IMR-90 (cell line): ENCODE data around the gene GAB1. TPM values are rescaled to one million over a fixed set of nuclear protein-coding genes. Genes with fewer than 3 reads are reported as not detected.
A peak's percentile ranks its signal among the peaks of the same experiment; 100 is the strongest.

Experiments
- ATAC-seq: fragments of 200-7000 bp; cut with Tn5 transposase; 2 replicates; pipeline ENCODE4 v1.9.1; 2020; ENCODE audit warnings: low read depth, mild to moderate bottlenecking, moderate library complexity
- BruUV-seq: library from RNA; stranded (reverse); fragments of 400-500 nt; replicated peaks from 2 replicates; lab custom pipeline; 2021; lab: Mats Ljungman, UMichigan
- CTCF ChIA-PET: fragments of 300-600 bp; formaldehyde crosslinking; extraction: SDS; loops from one replicate; lab custom pipeline; 2021; ENCODE audit warnings: antibody characterized with exemption; lab: Yijun Ruan, JAX
- POLR2A ChIA-PET: fragments of 300-600 bp; sonication (Branson Sonifier 250); formaldehyde crosslinking; loops from one replicate; lab custom pipeline; 2022; ENCODE audit warnings: antibody characterized with exemption; ENCODE audit not compliant: unreplicated experiment; lab: Charles Lee
- DNase-seq: peaks from one replicate; pipeline ENCODE4 v3.0.0; 2013
- H2AFZ ChIP-seq: replicated peaks from 2 replicates; pipeline ENCODE3; 2013; ENCODE audit warnings: low read length, mild to moderate bottlenecking; ENCODE audit not compliant: poor library complexity
- H2AK5ac ChIP-seq: 2 replicates; pipeline ENCODE4 v1.6.1; 2013; ENCODE audit warnings: low read depth, low read length, inconsistent platforms
- H2AK9ac ChIP-seq: replicated peaks from 2 replicates; pipeline ENCODE3; 2013; ENCODE audit warnings: mild to moderate bottlenecking, low read depth, low read length, moderate library complexity; ENCODE audit not compliant: poor library complexity
- H2BK120ac ChIP-seq: 2 replicates; pipeline ENCODE4 v1.6.1; 2013; ENCODE audit warnings: low read depth, low read length, inconsistent platforms
- H2BK15ac ChIP-seq: 3 replicates; pipeline ENCODE4 v1.6.1; 2013; ENCODE audit warnings: low read depth, low read length, inconsistent platforms
- H2BK20ac ChIP-seq: 2 replicates; pipeline ENCODE4 v1.6.1; 2013; ENCODE audit warnings: low read depth, mild to moderate bottlenecking, inconsistent platforms, low read length, moderate library complexity
- H2BK5ac ChIP-seq: 2 replicates; pipeline ENCODE4 v1.6.1; 2013; ENCODE audit warnings: mild to moderate bottlenecking, low read depth, low read length, inconsistent platforms; ENCODE audit not compliant: poor library complexity, severe bottlenecking
- H3K14ac ChIP-seq: replicated peaks from 2 replicates; pipeline ENCODE4 v1.6.1; 2013; ENCODE audit warnings: low read depth, low read length, inconsistent platforms
- H3K18ac ChIP-seq: 2 replicates; pipeline ENCODE4 v1.6.1; 2013; ENCODE audit warnings: low read depth, low read length, control low read depth
- H3K23ac ChIP-seq: 2 replicates; pipeline ENCODE4 v1.6.1; 2013; ENCODE audit warnings: low read depth, low read length, inconsistent platforms
- H3K27ac ChIP-seq: 2 replicates; pipeline ENCODE4 v1.5.1; 2013; ENCODE audit warnings: mild to moderate bottlenecking, control low read depth, low read length; ENCODE audit not compliant: insufficient read depth
- H3K27me3 ChIP-seq: 2 replicates; pipeline ENCODE4 v1.6.1; 2013; ENCODE audit warnings: low read length; ENCODE audit not compliant: control insufficient read depth, insufficient read depth
- H3K36me3 ChIP-seq: 2 replicates; pipeline ENCODE4 v1.6.1; 2013; ENCODE audit warnings: low read length, mixed read lengths; ENCODE audit not compliant: control insufficient read depth, insufficient read depth
- H3K4ac ChIP-seq: 2 replicates; pipeline ENCODE4 v1.6.1; 2013; ENCODE audit warnings: low read depth, low read length, inconsistent platforms
- H3K4me1 ChIP-seq: 2 replicates; pipeline ENCODE4 v1.6.1; 2013; ENCODE audit warnings: low read length, mixed read lengths; ENCODE audit not compliant: control insufficient read depth, insufficient read depth
- H3K4me2 ChIP-seq: 2 replicates; pipeline ENCODE4 v1.6.1; 2013; ENCODE audit warnings: low read depth, mild to moderate bottlenecking, control low read depth, low read length, moderate library complexity
- H3K4me3 ChIP-seq: 2 replicates; pipeline ENCODE4 v1.5.1; 2013; ENCODE audit warnings: low read depth, mild to moderate bottlenecking, control low read depth, low read length, moderate library complexity; ENCODE audit not compliant: insufficient read depth
- H3K56ac ChIP-seq: 2 replicates; pipeline ENCODE4 v1.6.1; 2013; ENCODE audit warnings: low read length, inconsistent platforms; ENCODE audit not compliant: insufficient read depth; ENCODE audit errors: extremely low read depth
- H3K79me1 ChIP-seq, 2 experiments: 2 replicates each; pipeline ENCODE4 v1.6.1; 2013; ENCODE audit warnings: low read length in 2 of 2, inconsistent platforms in 1 of 2, low read depth in 1 of 2
- H3K9ac ChIP-seq: 2 replicates; pipeline ENCODE4 v1.6.1; 2013; ENCODE audit warnings: low read depth, low read length, control low read depth
- H3K9me1 ChIP-seq: 2 replicates; pipeline ENCODE4 v1.6.1; 2013; ENCODE audit warnings: low read length, inconsistent platforms; ENCODE audit not compliant: insufficient read depth
- H3K9me3 ChIP-seq: 2 replicates; pipeline ENCODE4 v1.6.1; 2013; ENCODE audit warnings: low read length; ENCODE audit not compliant: control insufficient read depth, insufficient read depth
- H4K20me1 ChIP-seq: 2 replicates; pipeline ENCODE4 v1.6.1; 2013; ENCODE audit warnings: low read length, inconsistent platforms; ENCODE audit not compliant: insufficient read depth
- H4K5ac ChIP-seq: 2 replicates; pipeline ENCODE4 v1.6.1; 2013; ENCODE audit warnings: mild to moderate bottlenecking, low read depth, low read length, control low read depth
- H4K8ac ChIP-seq, 2 experiments: 2 replicates each; pipeline ENCODE4 v1.6.1; 2013; ENCODE audit warnings: low read depth in 2 of 2, low read length in 2 of 2, control low read depth in 1 of 2, inconsistent platforms in 1 of 2
- H4K91ac ChIP-seq: 2 replicates; pipeline ENCODE4 v1.6.1; 2013; ENCODE audit warnings: low read depth, low read length, inconsistent platforms; ENCODE audit not compliant: insufficient read depth
- CTCF ChIP-seq: conservative IDR thresholded peaks from 2 replicates; pipeline ENCODE4 v1.5.1; 2012; ENCODE audit warnings: mild to moderate bottlenecking, low read depth, low read length, improper control_type of control experiment
- MAZ ChIP-seq: IDR thresholded peaks from 2 replicates; pipeline ENCODE4 v1.6.1; 2012; ENCODE audit warnings: low read depth, mild to moderate bottlenecking, low read length, improper control_type of control experiment, moderate library complexity, borderline replicate concordance
- RFX5 ChIP-seq: IDR thresholded peaks from 2 replicates; pipeline ENCODE4 v1.8.0; 2012; ENCODE audit warnings: low read depth, mild to moderate bottlenecking, low read length, moderate library complexity
- WGBS, 2 experiments: methylation state at CpG; one replicate each; pipeline versions ENCODE4 v1.1.5 to v1.1.7; 2013; ENCODE audit warnings: missing lambda C conversion rate in 2 of 2; ENCODE audit not compliant: insufficient read length in 1 of 2; ENCODE audit errors: extremely low coverage in 2 of 2; 5-methylcytosine and 5-hydroxymethylcytosine counted together
- dilution Hi-C: fragments of 300-500 bp; cut with HindIII; formaldehyde crosslinking; loops from one replicate; pipeline ENCODE4 v1.14.3; 2018; ENCODE audit warnings: low sequenced_read_pairs; ENCODE audit not compliant: unreplicated experiment
- in situ Hi-C: fragments of 300-500 bp; cut with MboI; formaldehyde crosslinking; loops from 3 replicates; pipeline ENCODE4 v1.14.3; 2019; ENCODE audit warnings: low sequenced_read_pairs, inconsistent platforms, mixed read lengths
- intact Hi-C: fragments of 100-400 bp; cut with micrococcal nuclease; formaldehyde crosslinking; loops from 2 replicates; pipeline ENCODE4 v1.10.0; 2022
- polyA plus RNA-seq, 3 experiments: library from polyadenylated mRNA; depleted of rRNA; stranded (reverse); fragments of >200 nt; gene quantifications; 2 replicates each; pipeline ENCODE4 v1.2.3, GENCODE V29; 2012; ENCODE audit warnings: low replicate concordance in 1 of 3
- total RNA-seq: library from RNA; depleted of rRNA; stranded (reverse); fragments of >200 nt; gene quantifications from 2 replicates; pipeline ENCODE4 v1.2.3, GENCODE V29; 2012

The GAB1 gene
- total and polyA plus RNA-seq, 2 of the 4 experiments (the other 2 are of a cell fraction) = 2.8 to 12.0 TPM

GRCh38 chr4:143396695-143397094 lies 60.0 kb downstream of the GAB1 start:
- Histone ChIP-seq H2AFZ (no peak overlapping the region), H3K4ac (peak overlapping the region; percentile 66; the same call in 1 of the 2 replicates), H3K9me3 (no peaks in the 10 kb centered on the region), H3K23ac (no peak overlapping the region), H2AK5ac (peak overlapping the region; percentile 48), H3K18ac (peak overlapping the region; percentile 10; the same call in 1 of the 2 replicates), H2BK15ac (peak overlapping the region; percentile 53; the same call in 2 of the 3 replicates), H4K91ac (peak overlapping the region; percentile 25; the same call in 1 of the 2 replicates), H3K27me3 (no peaks in the 10 kb centered on the region), H3K9me1 (peaks cover 9% of the 10 kb centered on the region), H3K79me1 (peaks cover 14 to 42% of the 10 kb centered on the region in 2 experiments), H3K4me2 (peak overlapping the region; percentile 3; the same call in 1 of the 2 replicates), H3K9ac (no peak overlapping the region), H2BK20ac (peak overlapping the region; percentile 57; the same call in 1 of the 2 replicates), H4K8ac (peak overlapping the region in 1 of 2 experiments; percentile 33; a peak in 2 of 4 replicates), H3K4me1 (peaks cover 7% of the 10 kb centered on the region), H4K5ac (peak overlapping the region; percentile 6; the same call in 1 of the 2 replicates), H4K20me1 (peaks cover 3% of the 10 kb centered on the region; the same call in 1 of the 2 replicates), H3K56ac (no peak overlapping the region), H2BK120ac (peak overlapping the region; percentile 71; the same call in 1 of the 2 replicates), H2BK5ac (peak overlapping the region; percentile 30), H2AK9ac (no peak overlapping the region), H3K14ac (peak overlapping the region; percentile 65; the same call in 1 of the 2 replicates), H3K36me3 (no peaks in the 10 kb centered on the region), H3K4me3 (no peak overlapping the region), H3K27ac (peak overlapping the region; percentile 62; the same call in 1 of the 2 replicates)
- ChIA-PET POLR2A (no interaction called here), CTCF (interaction anchor here (0.6 kb wide), 2 partner anchors 9 to 145 kb away, joined by 4 read pairs; no protein-coding TSS in a partner anchor)
- DNase-seq (peak; percentile 40), ATAC-seq (peak; percentile 36)
- no peak for TF ChIP-seq MAZ
- no peak for TF ChIP-seq RFX5
- peak; percentile 30 for TF ChIP-seq CTCF
- intact Hi-C loops = loop anchor here (2.0 to 5.0 kb wide), 2 partner anchors 86 to 194 kb away; no protein-coding TSS in a partner anchor
- no TSS peak for BruUV-seq
- WGBS, 2 experiments = no CpG with 5 or more reads among the region's 1 CpG
- dilution Hi-C loops = no loop called here
- in situ Hi-C loops = no loop called here
